Subcutaneous adipose tissue (tissue), 4 donors: Measurements from ENCODE around the gene GATAD2B. TPM values are rescaled to one million over a fixed set of nuclear protein-coding genes. Genes with fewer than 3 reads are reported as not detected.

Source experiments
- CTCF ChIP-seq: fragments of 450-650 bp; IDR thresholded peaks from one replicate; pipeline ENCODE4 v1.5.1; 2016; ENCODE audit warnings: low read depth, mild to moderate bottlenecking, control low read depth, antibody characterized with exemption, moderate library complexity
- total RNA-seq, 4 donors: library from RNA; depleted of rRNA; stranded (reverse); fragments of >200 nt; gene quantifications; one replicate each; pipeline ENCODE4 v1.1.0, GENCODE V29; 2016

GATAD2B gene
- total RNA-seq, 4 donors from 2014 or later = 14.3 to 22.3 (median 18.1) TPM

GRCh38 chr1:153933955-153934354 is 11.2 kb upstream of the GATAD2B start:
- TF ChIP-seq CTCF = no peak

DNA sequence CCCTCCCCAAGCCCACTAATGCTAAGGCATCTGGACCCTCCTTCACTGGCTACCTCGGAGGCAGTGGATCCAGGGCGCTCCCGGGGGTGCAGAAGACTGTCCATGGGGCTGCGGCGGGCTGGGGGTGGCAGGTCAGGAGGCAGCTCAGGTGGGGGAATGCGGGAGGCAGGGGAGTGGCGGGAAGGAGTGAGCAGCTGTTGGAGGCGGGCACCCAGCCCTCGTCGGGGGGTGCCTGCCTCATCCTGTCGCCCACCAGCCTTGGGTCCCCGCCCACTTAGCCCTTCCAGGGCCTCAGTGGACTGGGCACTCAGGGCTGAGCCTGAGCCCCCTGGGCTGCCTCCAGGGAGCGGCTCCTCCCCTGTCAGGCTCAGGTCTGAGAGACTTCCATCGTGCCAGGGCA is 10.7 kb upstream of the GATAD2B start:
- TF ChIP-seq CTCF = no peak

DNA sequence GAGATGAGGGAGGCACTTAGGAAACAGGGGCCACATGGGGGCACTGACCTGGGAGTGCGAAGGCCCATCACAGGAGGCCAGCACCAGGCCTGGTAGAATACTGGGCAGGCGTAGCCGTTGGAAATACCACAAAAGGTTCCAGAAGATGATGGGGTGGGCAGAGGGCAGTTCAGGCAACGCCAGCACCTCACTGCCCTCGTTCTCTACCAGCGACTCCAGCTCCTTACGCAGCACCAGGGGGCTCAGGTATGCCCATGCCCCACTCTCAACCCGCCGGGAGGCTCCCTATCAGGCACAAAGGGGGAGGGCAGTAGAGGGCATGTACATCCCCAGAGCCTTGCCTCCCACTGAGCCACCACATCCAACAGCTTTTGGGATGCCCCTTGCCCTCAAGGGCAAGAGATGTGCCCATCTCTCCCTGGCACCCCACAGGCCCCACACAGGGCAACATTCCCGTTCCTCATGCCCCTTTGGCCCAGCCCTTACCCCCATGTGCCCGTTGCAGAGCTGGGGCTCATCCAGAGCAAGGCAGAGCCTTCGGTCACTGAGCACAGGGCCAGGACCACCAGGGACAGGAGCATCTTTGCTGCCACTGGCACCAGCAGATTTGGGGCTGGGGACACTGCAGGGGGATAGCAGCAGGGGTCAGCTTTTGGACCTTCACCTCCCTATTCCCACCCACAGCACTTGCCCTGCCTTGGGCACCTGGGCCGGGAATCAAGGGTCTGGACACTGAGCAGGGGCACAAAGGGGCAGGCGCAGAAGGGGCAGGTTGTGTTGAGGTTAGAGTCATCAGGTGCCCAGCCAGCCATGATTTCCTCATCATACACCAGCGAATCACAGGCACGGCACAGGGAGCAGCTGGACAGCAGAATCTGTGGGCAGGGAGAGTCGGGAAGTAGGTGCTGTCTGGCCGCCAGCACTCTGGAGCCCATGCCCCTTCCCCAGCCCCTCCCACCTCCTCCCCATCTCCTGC is 9.7 kb upstream of the GATAD2B start:
- no peak for TF ChIP-seq CTCF

GRCh38 chr1:153929981-153930948 is 7.5 kb upstream of the GATAD2B start:
- TF ChIP-seq CTCF = no peak

DNA sequence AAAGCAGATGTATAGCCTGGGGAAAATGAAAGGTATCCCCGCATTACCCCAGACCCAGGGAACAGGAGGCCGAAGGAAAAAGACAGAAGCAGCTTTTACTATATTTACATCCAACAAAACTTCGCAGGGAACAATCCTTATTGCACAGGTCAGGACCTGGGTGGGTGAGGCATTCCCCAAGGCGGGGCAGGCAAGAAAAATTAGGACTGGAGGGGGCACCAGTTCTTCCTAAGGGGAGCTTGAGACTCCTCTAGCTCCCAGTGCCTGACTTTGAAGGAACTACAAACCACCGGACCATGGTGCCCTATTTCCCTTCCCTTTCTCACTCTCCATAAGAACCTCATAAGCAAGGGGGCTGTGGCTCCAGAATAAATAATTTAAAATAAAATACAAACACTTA is 6.7 kb upstream of the GATAD2B start:
- no peak for TF ChIP-seq CTCF

DNA sequence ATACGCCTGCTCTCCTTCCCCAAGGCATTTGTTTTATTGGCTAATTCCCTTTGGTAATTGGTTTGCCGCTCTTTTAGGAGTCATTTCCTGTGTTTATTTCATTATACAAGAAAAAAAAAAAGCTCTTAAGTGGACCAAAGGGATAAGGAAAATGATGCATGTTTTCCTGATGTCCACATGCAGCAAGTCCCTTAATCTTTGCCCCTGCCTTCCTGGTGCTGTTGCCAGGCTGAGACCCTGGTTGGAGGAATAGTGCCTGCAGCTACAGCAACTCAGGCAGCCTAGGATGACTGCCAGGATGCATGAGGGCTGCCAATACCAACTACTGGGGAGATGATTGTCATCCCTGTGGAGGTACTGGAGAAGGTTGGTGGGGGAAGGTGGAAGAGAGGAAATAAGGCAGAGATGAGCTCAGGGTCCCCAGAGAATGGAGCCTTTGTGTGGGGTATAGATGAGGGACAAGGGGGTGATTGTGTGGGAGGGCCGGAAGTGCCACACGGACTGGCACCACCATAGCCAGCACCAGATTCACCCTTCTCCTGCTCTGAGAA is 6.1 kb upstream of the GATAD2B start:
- no peak for TF ChIP-seq CTCF
